Measurements from ENCODE around the gene GON7.
A peak's percentile ranks its signal among the peaks of the same experiment; 100 is the strongest.
"Not testable (repeated sequence)": the region's sequence is repeated elsewhere in the genome, so short reads cannot be mapped to it uniquely, and the experiment has no call there.

GON7 gene

GRCh38 chr14:93200553-93200952 lies 6.3 kb downstream of the GON7 start:
- no peak for DNase-seq (ENCODE audit: low read depth in 2 of 2, low spot score in 1 of 2)

- DNase-seq (ENCODE audit: low read depth in 2 of 2, low spot score in 1 of 2) = no peak
Measured at GRCh38 chr14:93199031-93199430, 7.8 kb downstream of the GON7 start.

GRCh38 chr14:93195316-93195999 lies 11.4 kb downstream of the GON7 start:
- DNase-seq (ENCODE audit: low read depth in 2 of 2, low spot score in 1 of 2) = no peak

- no peak for DNase-seq (ENCODE audit: low read depth in 2 of 2, low spot score in 1 of 2)
Measured at GRCh38 chr14:93186956-93187355, 19.9 kb downstream of the GON7 start.

- no peak for DNase-seq (ENCODE audit: low read depth in 2 of 2, low spot score in 1 of 2)
Measured at GRCh38 chr14:93186466-93186865, 20.4 kb downstream of the GON7 start.

GRCh38 chr14:93185349-93185720 lies 21.5 kb downstream of the GON7 start:
- DNase-seq (ENCODE audit: low read depth in 2 of 2, low spot score in 1 of 2) = no peak

GRCh38 chr14:93184391-93185348 lies 22.2 kb downstream of the GON7 start, which contains the start of the genes LYSET and MOAP1:
TSS of gene LYSET (plus strand) at chr14:93185317. CDS start at chr14:93185406, 89 bp downstream.
TSS of gene MOAP1 (minus strand) at chr14:93184897. CDS start at chr14:93184242, 655 bp downstream.
- DNase-seq (ENCODE audit: low read depth in 2 of 2, low spot score in 1 of 2) = peak; percentile 76 to 83

GRCh38 chr14:93183596-93184317 lies 23.1 kb downstream of the GON7 start:
- no peak for DNase-seq (ENCODE audit: low read depth in 2 of 2, low spot score in 1 of 2)

- no peak for DNase-seq (ENCODE audit: low read depth in 2 of 2, low spot score in 1 of 2)
Measured at GRCh38 chr14:93175492-93175891, 31.4 kb downstream of the GON7 start.

- not testable (repeated sequence) for DNase-seq (ENCODE audit: low read depth in 2 of 2, low spot score in 1 of 2)
Measured at GRCh38 chr14:93174731-93175130, 32.1 kb downstream of the GON7 start.

GRCh38 chr14:93173943-93174395 lies 32.9 kb downstream of the GON7 start:
- no peak for DNase-seq (ENCODE audit: low read depth in 2 of 2, low spot score in 1 of 2)

- DNase-seq (ENCODE audit: low read depth in 2 of 2, low spot score in 1 of 2) = no peak
Measured at GRCh38 chr14:93171376-93171775, 35.5 kb downstream of the GON7 start.

- not testable (repeated sequence) for DNase-seq (ENCODE audit: low read depth in 2 of 2, low spot score in 1 of 2)
Measured at GRCh38 chr14:93170141-93170540, 36.7 kb downstream of the GON7 start.

GRCh38 chr14:93169619-93170018 lies 37.2 kb downstream of the GON7 start:
- DNase-seq (ENCODE audit: low read depth in 2 of 2, low spot score in 1 of 2) = not testable (repeated sequence)

GRCh38 chr14:93168610-93169009 lies 38.3 kb downstream of the GON7 start:
- not testable (repeated sequence) for DNase-seq (ENCODE audit: low read depth in 2 of 2, low spot score in 1 of 2)

GRCh38 chr14:93165271-93166265 lies 41.3 kb downstream of the GON7 start:
- DNase-seq (ENCODE audit: low read depth in 2 of 2, low spot score in 1 of 2) = not testable (repeated sequence)

- no peak for DNase-seq (ENCODE audit: low read depth in 2 of 2, low spot score in 1 of 2)
Measured at GRCh38 chr14:93163564-93163963, 43.3 kb downstream of the GON7 start.

GRCh38 chr14:93161411-93161940 lies 45.4 kb downstream of the GON7 start:
- no peak for DNase-seq (ENCODE audit: low read depth in 2 of 2, low spot score in 1 of 2)

- DNase-seq (ENCODE audit: low read depth in 2 of 2, low spot score in 1 of 2) = no peak
Measured at GRCh38 chr14:93160353-93160801, 46.5 kb downstream of the GON7 start.

Measured in stimulated activated CD8-positive, alpha-beta memory T cell treated with anti-CD3 and anti-CD28 coated beads, Interleukin-4, amount 100 ng/mL, for 1 hour (primary cell).